ENCODE results near the gene ABCB1. TPM values are rescaled to one million over a fixed set of nuclear protein-coding genes. Genes with fewer than 3 reads are reported as not detected.

Gene ABCB1
- total RNA-seq: 1 to 10 TPM; 2.7 to 2.8 TPM

- Mint-ChIP-seq H3K4me1 (peaks cover 29% of the 10 kb centered on the region), H3K27me3 (peaks cover 22% of the 10 kb centered on the region), H3K36me3 (ENCODE audit: low read depth) (no peaks in the 10 kb centered on the region), H3K9me3 (no peaks in the 10 kb centered on the region), H3K4me3 (peak within 1 kb of the TSS; percentile 82), H3K27ac (peak within 1 kb of the TSS; percentile 71)
- DNase-seq: peak; percentile 49
- ChIA-PET POLR2A (interaction anchor here (0.6 to 0.7 kb wide), 2 partner anchors 26 to 306 kb away, joined by 4 to 5 read pairs; no protein-coding TSS in a partner anchor), CTCF (interaction anchor here (0.6 to 0.9 kb wide), 2 partner anchors 24 to 29 kb away, joined by 3 read pairs; no protein-coding TSS in a partner anchor)
Measured at GRCh38 chr7:87600130-87601124, at the start of gene ABCB1. ABCB1 (minus strand) TSS chr7:87600884; CDS start chr7:87600184, 700 bp downstream.

GRCh38 chr7:87648316-87648715 is 47.6 kb upstream of the ABCB1 start:
- ChIA-PET POLR2A (no interaction called here), CTCF (no interaction called here)
- Mint-ChIP-seq H3K9me3 (no peaks in the 10 kb centered on the region), H3K4me3 (no peak overlapping the region), H3K27me3 (no peaks in the 10 kb centered on the region), H3K4me1 (no peaks in the 10 kb centered on the region), H3K27ac (no peak overlapping the region), H3K36me3 (ENCODE audit: low read depth) (no peaks in the 10 kb centered on the region)
- DNase-seq: no peak

GRCh38 chr7:87645446-87645845 is 44.8 kb upstream of the ABCB1 start:
- Mint-ChIP-seq H3K4me3 (no peak overlapping the region), H3K9me3 (no peaks in the 10 kb centered on the region)

GRCh38 chr7:87635921-87636320 is 35.2 kb upstream of the ABCB1 start:
- Mint-ChIP-seq H3K36me3 (ENCODE audit: low read depth) (peaks cover 2% of the 10 kb centered on the region), H3K27ac (no peak overlapping the region), H3K9me3 (peaks cover 9% of the 10 kb centered on the region), H3K27me3 (peaks cover 4% of the 10 kb centered on the region), H3K4me3 (no peak overlapping the region), H3K4me1 (no peaks in the 10 kb centered on the region)
- ChIA-PET POLR2A (no interaction called here), CTCF (no interaction called here)
- DNase-seq: no peak

More at GRCh38 chr7:87645446-87645845, 44.8 kb upstream of the ABCB1 start:
- Mint-ChIP-seq H3K4me1 (no peaks in the 10 kb centered on the region), H3K27me3 (no peaks in the 10 kb centered on the region), H3K36me3 (ENCODE audit: low read depth) (no peaks in the 10 kb centered on the region), H3K27ac (no peak overlapping the region)
- POLR2A ChIA-PET: no interaction called here
- CTCF ChIA-PET: no interaction called here
- DNase-seq: no peak

- ChIA-PET POLR2A (no interaction called here), CTCF (interaction anchor here (0.6 to 1.4 kb wide), 4 partner anchors 20 to 58 kb away, joined by 3 read pairs; partner anchors contain the start of gene ABCB1)
- Mint-ChIP-seq H3K9me3 (no peaks in the 10 kb centered on the region), H3K27me3 (peaks cover 16% of the 10 kb centered on the region), H3K27ac (no peak overlapping the region), H3K36me3 (ENCODE audit: low read depth) (no peaks in the 10 kb centered on the region), H3K4me1 (peaks cover 13% of the 10 kb centered on the region), H3K4me3 (peak overlapping the region; percentile 67)
- DNase-seq: peak; percentile 31
Measured at GRCh38 chr7:87628780-87629569, 28.3 kb upstream of the ABCB1 start.

- POLR2A ChIA-PET: no interaction called here
- H3K4me1 Mint-ChIP-seq: peaks cover 13% of the 10 kb centered on the region
- H3K9me3 Mint-ChIP-seq: no peaks in the 10 kb centered on the region
- peak; percentile 7 for DNase-seq
- CTCF ChIA-PET: no interaction called here
- peak overlapping the region; percentile 67 for H3K4me3 Mint-ChIP-seq
- peaks cover 15% of the 10 kb centered on the region for H3K27me3 Mint-ChIP-seq
- H3K36me3 Mint-ChIP-seq (ENCODE audit: low read depth): no peaks in the 10 kb centered on the region
- H3K27ac Mint-ChIP-seq: no peak overlapping the region
Measured at GRCh38 chr7:87627634-87627994, 26.9 kb upstream of the ABCB1 start.

- no peaks in the 10 kb centered on the region for H3K36me3 Mint-ChIP-seq (ENCODE audit: low read depth)
- CTCF ChIA-PET: interaction anchor here (0.6 kb wide), 1 partner anchor 25 kb away, joined by 3 read pairs; the partner anchor contains the start of gene ABCB1
Measured at GRCh38 chr7:87625101-87625500, 24.4 kb upstream of the ABCB1 start.

GRCh38 chr7:87624628-87625027 is 23.9 kb upstream of the ABCB1 start:
- Mint-ChIP-seq H3K27me3 (peaks cover 13% of the 10 kb centered on the region), H3K9me3 (no peaks in the 10 kb centered on the region), H3K36me3 (ENCODE audit: low read depth) (no peaks in the 10 kb centered on the region), H3K4me3 (no peak overlapping the region), H3K27ac (no peak overlapping the region), H3K4me1 (peaks cover 13% of the 10 kb centered on the region)
- ChIA-PET CTCF (interaction anchor here (0.6 kb wide), 1 partner anchor 24 kb away, joined by 3 read pairs; the partner anchor contains the start of gene ABCB1), POLR2A (no interaction called here)
- no peak for DNase-seq

More at GRCh38 chr7:87625101-87625500, 24.4 kb upstream of the ABCB1 start:
- H3K9me3 Mint-ChIP-seq: no peaks in the 10 kb centered on the region
- DNase-seq: no peak
- POLR2A ChIA-PET: no interaction called here
- no peak overlapping the region for H3K27ac Mint-ChIP-seq
- H3K4me3 Mint-ChIP-seq: no peak overlapping the region
- peaks cover 13% of the 10 kb centered on the region for H3K4me1 Mint-ChIP-seq
- H3K27me3 Mint-ChIP-seq: peaks cover 15% of the 10 kb centered on the region

GRCh38 chr7:87615197-87615596 is 14.5 kb upstream of the ABCB1 start:
- no peak overlapping the region for H3K4me3 Mint-ChIP-seq
- no peaks in the 10 kb centered on the region for H3K4me1 Mint-ChIP-seq
- DNase-seq: no peak
- no peak overlapping the region for H3K27ac Mint-ChIP-seq
- no peaks in the 10 kb centered on the region for H3K9me3 Mint-ChIP-seq
- no peaks in the 10 kb centered on the region for H3K36me3 Mint-ChIP-seq (ENCODE audit: low read depth)
- H3K27me3 Mint-ChIP-seq: peaks cover 9% of the 10 kb centered on the region
- POLR2A ChIA-PET: no interaction called here
- CTCF ChIA-PET: interaction anchor here (1.0 kb wide), 1 partner anchor 37 kb away, joined by 3 read pairs; no protein-coding TSS in a partner anchor

- no peak overlapping the region for H3K27ac Mint-ChIP-seq
- ChIA-PET CTCF (interaction anchor here (0.7 kb wide), 2 partner anchors 19 to 667 kb away, joined by 3 to 4 read pairs; no protein-coding TSS in a partner anchor), POLR2A (no interaction called here)
- DNase-seq: no peak
- H3K9me3 Mint-ChIP-seq: no peaks in the 10 kb centered on the region
- H3K4me3 Mint-ChIP-seq: no peak overlapping the region
- H3K36me3 Mint-ChIP-seq (ENCODE audit: low read depth): no peaks in the 10 kb centered on the region
- H3K27me3 Mint-ChIP-seq: peaks cover 32% of the 10 kb centered on the region
- no peaks in the 10 kb centered on the region for H3K4me1 Mint-ChIP-seq
Measured at GRCh38 chr7:87609916-87610315, 9.2 kb upstream of the ABCB1 start.

GRCh38 chr7:87608431-87608830 is 7.7 kb upstream of the ABCB1 start:
- ChIA-PET CTCF (no interaction called here), POLR2A (no interaction called here)
- no peaks in the 10 kb centered on the region for H3K4me1 Mint-ChIP-seq
- no peaks in the 10 kb centered on the region for H3K9me3 Mint-ChIP-seq
- no peak overlapping the region for H3K27ac Mint-ChIP-seq
- H3K4me3 Mint-ChIP-seq: no peak overlapping the region
- no peak for DNase-seq
- peaks cover 32% of the 10 kb centered on the region for H3K27me3 Mint-ChIP-seq
- H3K36me3 Mint-ChIP-seq (ENCODE audit: low read depth): no peaks in the 10 kb centered on the region

- no peak overlapping the region for H3K4me3 Mint-ChIP-seq
- H3K36me3 Mint-ChIP-seq (ENCODE audit: low read depth): no peaks in the 10 kb centered on the region
- ChIA-PET CTCF (no interaction called here), POLR2A (no interaction called here)
- peaks cover 33% of the 10 kb centered on the region for H3K27me3 Mint-ChIP-seq
- H3K4me1 Mint-ChIP-seq: peaks cover 23% of the 10 kb centered on the region
- H3K9me3 Mint-ChIP-seq: no peaks in the 10 kb centered on the region
- no peak overlapping the region for H3K27ac Mint-ChIP-seq
- DNase-seq: no peak
Measured at GRCh38 chr7:87604264-87604663, 3.6 kb upstream of the ABCB1 start.

- peaks cover 16% of the 10 kb centered on the region for H3K27me3 Mint-ChIP-seq
- H3K36me3 Mint-ChIP-seq (ENCODE audit: low read depth): no peaks in the 10 kb centered on the region
- POLR2A ChIA-PET: interaction anchor here (0.6 kb wide), 1 partner anchor 307 kb away, joined by 5 read pairs; no protein-coding TSS in a partner anchor
- H3K27ac Mint-ChIP-seq: peak overlapping the region; percentile 19
- peak; percentile 46 for DNase-seq
- no peaks in the 10 kb centered on the region for H3K9me3 Mint-ChIP-seq
- H3K4me3 Mint-ChIP-seq: peak overlapping the region; percentile 82
- peaks cover 29% of the 10 kb centered on the region for H3K4me1 Mint-ChIP-seq
- CTCF ChIA-PET: no interaction called here
Measured at GRCh38 chr7:87599336-87599735, 1.3 kb downstream of the ABCB1 start.

Measured in activated CD4-positive, alpha-beta T cell treated with anti-CD3 and anti-CD28 coated beads, Interleukin-2, amount 10 ng/mL, durations not matched to agents 7 days and 5 days (primary cell).